Keratinocyte (primary cell): ENCODE data around the gene NAALADL2. TPM values are rescaled to one million over a fixed set of nuclear protein-coding genes. Genes with fewer than 3 reads are reported as not detected.
A peak's percentile ranks its signal among the peaks of the same experiment; 100 is the strongest.

Experiments used
- DNase-seq: peaks from one replicate; pipeline ENCODE4 v3.0.0-alpha.2; 2011; ENCODE audit warnings: low read depth, missing footprints, low spot score
- FAIRE-seq: peaks from 2 replicates; lab custom pipeline; 2011; peaks lifted over from hg19 to GRCh38; lab: Jason Lieb, UNC
- H2AFZ ChIP-seq: 2 replicates; pipeline ENCODE4 v1.6.0; 2012; ENCODE audit warnings: low read length, control low read depth, inconsistent platforms; ENCODE audit not compliant: control insufficient read depth
- H3K27ac ChIP-seq: 2 replicates; pipeline ENCODE4 v1.5.1; 2011; ENCODE audit warnings: low read length; ENCODE audit not compliant: control insufficient read depth, insufficient read depth
- H3K27me3 ChIP-seq: 3 replicates; pipeline ENCODE4 v1.6.0; 2011; ENCODE audit warnings: low read length; ENCODE audit not compliant: control insufficient read depth, insufficient read depth; ENCODE audit errors: extremely low read depth
- H3K36me3 ChIP-seq, 2 experiments: 2 replicates in 1 of 2; 3 replicates in 1 of 2; pipeline ENCODE4 v1.5.1; 2011; ENCODE audit warnings: low read length in 2 of 2, mild to moderate bottlenecking in 1 of 2; ENCODE audit not compliant: control insufficient read depth in 2 of 2, insufficient read depth in 2 of 2; ENCODE audit errors: extremely low read depth in 1 of 2
- H3K4me1 ChIP-seq: 3 replicates; pipeline ENCODE4 v1.5.1; 2011; ENCODE audit warnings: low read length; ENCODE audit not compliant: control insufficient read depth, insufficient read depth; ENCODE audit errors: extremely low read depth
- H3K4me2 ChIP-seq: 3 replicates; pipeline ENCODE4 v1.6.0; 2011; ENCODE audit warnings: low read depth, low read length; ENCODE audit not compliant: control insufficient read depth, insufficient read depth; ENCODE audit errors: extremely low read depth
- H3K4me3 ChIP-seq, 3 experiments: fragments of 200-600 bp in 1 of 3; sonication (generic) in 1 of 3; 2 replicates in 2 of 3; 3 replicates in 1 of 3; pipeline ENCODE4 v1.5.1; 2011 to 2016; ENCODE audit warnings: low read length in 3 of 3, mild to moderate bottlenecking in 3 of 3, control low read depth in 2 of 3, inconsistent platforms in 1 of 3, low read depth in 1 of 3, mixed read lengths in 1 of 3, mixed run types in 1 of 3, moderate library complexity in 1 of 3; ENCODE audit not compliant: control insufficient read depth in 2 of 3, insufficient read depth in 2 of 3; ENCODE audit errors: extremely low read depth in 1 of 3
- H3K79me2 ChIP-seq: 2 replicates; pipeline ENCODE4 v1.6.0; 2012; ENCODE audit warnings: low read length; ENCODE audit not compliant: control insufficient read depth, insufficient read depth
- H3K9ac ChIP-seq: 3 replicates; pipeline ENCODE4 v1.6.0; 2011; ENCODE audit warnings: low read length; ENCODE audit not compliant: control insufficient read depth, insufficient read depth; ENCODE audit errors: extremely low read depth
- H3K9me1 ChIP-seq: 3 replicates; pipeline ENCODE4 v1.6.0; 2011; ENCODE audit warnings: low read length; ENCODE audit not compliant: control insufficient read depth, insufficient read depth; ENCODE audit errors: extremely low read depth
- H3K9me3 ChIP-seq: 2 replicates; pipeline ENCODE4 v1.5.1; 2012; ENCODE audit warnings: low read depth, low read length; ENCODE audit not compliant: control insufficient read depth
- H4K20me1 ChIP-seq: 3 replicates; pipeline ENCODE4 v1.6.0; 2011; ENCODE audit warnings: low read length; ENCODE audit not compliant: control insufficient read depth, insufficient read depth; ENCODE audit errors: extremely low read depth
- CTCF ChIP-seq, 3 experiments: IDR thresholded peaks in 1 of 3; conservative IDR thresholded peaks in 1 of 3; optimal IDR thresholded peaks in 1 of 3; 2 replicates in 2 of 3; 3 replicates in 1 of 3; pipeline versions ENCODE3 to v1.5.1; 2011; ENCODE audit warnings: low read length in 3 of 3, mild to moderate bottlenecking in 3 of 3, moderate library complexity in 2 of 3, control low read depth in 1 of 3, inconsistent platforms in 1 of 3; ENCODE audit not compliant: insufficient read depth in 2 of 3; ENCODE audit errors: extremely low read depth in 1 of 3
- EZH2 ChIP-seq: IDR thresholded peaks from one replicate; pipeline ENCODE4 v1.6.1; 2012; ENCODE audit warnings: inconsistent platforms, mild to moderate bottlenecking, low read length, moderate library complexity
- dilution Hi-C: fragments of 300-500 bp; cut with MboI; formaldehyde crosslinking; loops from one replicate; pipeline ENCODE4 v1.7.0; 2020; ENCODE audit warnings: low sequenced_read_pairs; ENCODE audit not compliant: extremely low pct_ligation_motif_present
- polyA plus RNA-seq, 5 experiments: library from polyadenylated mRNA; depleted of rRNA in 3 of 5; stranded (reverse) in 3 of 5; stranded (forward) in 1 of 5; unstranded in 1 of 5; fragments of >200 nt; gene quantifications; 1 replicate in 1 of 5; 2 replicates in 3 of 5; 3 replicates in 1 of 5; pipeline versions ENCODE4 v1.2.1 to v1.2.3, GENCODE V29; 2011 to 2012; ENCODE audit warnings: missing spikeins in 2 of 5, low read depth in 1 of 5, low replicate concordance in 1 of 5

The NAALADL2 gene
- polyA plus RNA-seq, 1 donor (not counting 4 experiments of a cell fraction or from before 2014, with no cell fraction given), result 0.75 TPM

DNA sequence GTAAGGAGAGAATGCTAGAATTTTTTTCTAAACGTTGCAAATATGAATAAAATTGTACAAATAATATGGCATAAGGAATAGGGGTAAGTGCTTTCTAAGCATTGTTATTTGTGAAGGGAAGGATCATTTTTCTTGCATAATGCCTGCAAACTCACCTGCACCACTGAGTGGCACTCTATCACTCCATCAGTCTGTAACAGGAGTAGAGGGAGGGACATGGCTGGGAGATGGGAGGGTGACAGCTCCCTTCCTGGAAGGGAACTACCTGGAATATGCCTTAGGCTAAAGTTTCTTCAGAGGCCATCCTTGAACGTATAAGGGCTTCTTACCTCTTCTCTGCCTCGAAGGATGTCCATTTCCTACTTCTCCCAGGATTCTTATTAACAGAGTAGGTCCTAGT, 3.0 kb downstream of the NAALADL2 start:
- H3K4me1 ChIP-seq, result peaks cover 23% of the 10 kb centered on the region

DNA sequence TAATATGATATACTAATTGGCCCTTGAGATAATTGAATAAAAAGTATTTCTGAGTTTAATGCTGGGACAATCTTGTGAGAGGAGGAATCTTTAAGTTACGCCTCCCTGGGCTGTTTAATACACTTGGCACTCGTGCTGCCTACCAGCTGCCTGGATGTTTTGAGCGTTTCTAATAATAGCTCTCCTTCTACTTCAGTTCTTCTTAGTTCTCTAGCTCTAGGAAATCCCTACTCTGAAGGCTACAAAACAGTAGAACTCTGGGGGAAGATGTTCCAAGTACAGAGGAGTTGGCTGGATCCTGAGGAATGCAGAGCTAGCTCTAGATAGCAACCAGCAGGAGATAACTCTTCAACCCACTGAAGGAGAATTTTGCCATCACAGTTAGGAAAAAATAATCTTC, 3.5 kb downstream of the NAALADL2 start:
- H2AFZ ChIP-seq, result no peak overlapping the region
- dilution Hi-C loops, result no loop called here

More for the DNA sequence above, 3.0 kb downstream of the NAALADL2 start:
- Histone ChIP-seq H3K9ac (no peak overlapping the region), H3K27ac (no peak overlapping the region), H3K9me3 (no peaks in the 10 kb centered on the region), H3K9me1 (no peaks in the 10 kb centered on the region), H3K79me2 (no peaks in the 10 kb centered on the region), H3K36me3 (no peaks in the 10 kb centered on the region), H3K27me3 (no peaks in the 10 kb centered on the region), H3K4me2 (no peak overlapping the region), H2AFZ (no peak overlapping the region), H3K4me3 (no peak overlapping the region), H4K20me1 (no peaks in the 10 kb centered on the region)
- TF ChIP-seq EZH2, result no peak
- TF ChIP-seq CTCF (optimal IDR thresholded peaks at IDR 0.05 in 1 of 3, IDR thresholded peaks at IDR 0.05 in 1 of 3, conservative IDR thresholded peaks at IDR 0.05 in 1 of 3; ENCODE audit: extremely low read depth in 1 of 3, insufficient read depth in 2 of 3, low read length in 3 of 3), result peak; percentile 62 to 87 (median 77)
- FAIRE-seq, result peak; percentile 89
- dilution Hi-C loops, result no loop called here
- peak; percentile 17 for DNase-seq

More for the DNA sequence above, 3.5 kb downstream of the NAALADL2 start:
- Histone ChIP-seq H3K79me2 (no peaks in the 10 kb centered on the region), H3K27me3 (no peaks in the 10 kb centered on the region), H3K4me3 (no peak overlapping the region), H3K4me2 (peak overlapping the region; percentile 34), H3K9me3 (no peaks in the 10 kb centered on the region), H3K9ac (no peak overlapping the region), H3K9me1 (no peaks in the 10 kb centered on the region), H3K36me3 (no peaks in the 10 kb centered on the region), H3K27ac (no peak overlapping the region), H4K20me1 (no peaks in the 10 kb centered on the region), H3K4me1 (peaks cover 23% of the 10 kb centered on the region)
- no peak for FAIRE-seq
- no peak for TF ChIP-seq CTCF (optimal IDR thresholded peaks at IDR 0.05 in 1 of 3, IDR thresholded peaks at IDR 0.05 in 1 of 3, conservative IDR thresholded peaks at IDR 0.05 in 1 of 3; ENCODE audit: extremely low read depth in 1 of 3, insufficient read depth in 2 of 3, low read length in 3 of 3)
- no peak for DNase-seq
